Neural progenitor cell (in vitro differentiated cells): Measurements from ENCODE around the gene GPR179. TPM values are rescaled to one million over a fixed set of nuclear protein-coding genes. Genes with fewer than 3 reads are reported as not detected.

Experiments
- DNase-seq: peaks from one replicate; pipeline ENCODE4 v3.0.0-alpha.2; 2016; ENCODE audit warnings: low spot score
- H2AFZ ChIP-seq: fragments of 200-600 bp; sonication (generic); replicated peaks from 2 replicates; pipeline ENCODE4 v1.6.1; 2016; ENCODE audit warnings: antibody characterized with exemption
- H3F3A ChIP-seq: fragments of 200-600 bp; sonication (generic); 2 replicates; pipeline ENCODE4 v1.6.1; 2016; ENCODE audit warnings: antibody characterized with exemption, low read depth
- H3K27ac ChIP-seq: fragments of 200-600 bp; sonication (generic); 2 replicates; pipeline ENCODE4 v1.5.1; 2016; ENCODE audit warnings: mild to moderate bottlenecking
- H3K27me3 ChIP-seq: fragments of 200-600 bp; sonication (generic); 2 replicates; pipeline ENCODE4 v1.6.1; 2016; ENCODE audit warnings: mild to moderate bottlenecking, moderate library complexity
- H3K36me3 ChIP-seq: fragments of 200-600 bp; sonication (generic); 2 replicates; pipeline ENCODE4 v1.5.1; 2016
- H3K4me1 ChIP-seq: fragments of 200-600 bp; sonication (generic); 2 replicates; pipeline ENCODE4 v1.6.1; 2016; ENCODE audit warnings: mixed run types
- H3K4me2 ChIP-seq: fragments of 200-600 bp; sonication (generic); 2 replicates; pipeline ENCODE4 v1.6.1; 2016
- H3K4me3 ChIP-seq: fragments of 200-600 bp; sonication (generic); 2 replicates; pipeline ENCODE4 v1.5.1; 2016
- H3K79me2 ChIP-seq: fragments of 200-600 bp; sonication (generic); 2 replicates; pipeline ENCODE4 v1.6.1; 2016; ENCODE audit warnings: low read depth
- H3K9ac ChIP-seq: fragments of 200-600 bp; sonication (generic); 2 replicates; pipeline ENCODE4 v1.6.1; 2016
- H3K9me3 ChIP-seq: fragments of 200-600 bp; sonication (generic); 2 replicates; pipeline ENCODE4 v1.5.1; 2016; ENCODE audit warnings: low read depth
- H4K20me1 ChIP-seq: fragments of 200-600 bp; sonication (generic); 2 replicates; pipeline ENCODE4 v1.6.1; 2016; ENCODE audit warnings: low read depth
- H3K27ac Mint-ChIP-seq: 3 replicates; pipeline ENCODE4 v1.8.0; 2021; ENCODE audit warnings: mixed read lengths
- H3K27me3 Mint-ChIP-seq: 2 replicates; pipeline ENCODE4 v1.8.0; 2022; ENCODE audit warnings: low read depth, mild to moderate bottlenecking, inconsistent platforms, moderate library complexity, mixed read lengths; ENCODE audit not compliant: insufficient read depth
- H3K36me3 Mint-ChIP-seq: 3 replicates; pipeline ENCODE4 v1.8.0; 2021; ENCODE audit warnings: mixed read lengths
- H3K4me1 Mint-ChIP-seq: 3 replicates; pipeline ENCODE4 v1.8.0; 2021; ENCODE audit warnings: mixed read lengths
- H3K4me3 Mint-ChIP-seq: 3 replicates; pipeline ENCODE4 v1.8.0; 2021; ENCODE audit warnings: mild to moderate bottlenecking, moderate library complexity, mixed read lengths
- H3K9me3 Mint-ChIP-seq: 3 replicates; pipeline ENCODE4 v1.8.0; 2020; ENCODE audit warnings: mixed read lengths
- EZH2 ChIP-seq: fragments of 200-600 bp; sonication (generic); IDR thresholded peaks from 2 replicates; pipeline ENCODE4 v1.6.1; 2017; ENCODE audit warnings: antibody characterized with exemption, mild to moderate bottlenecking, moderate library complexity
- EZH2phosphoT487 ChIP-seq: fragments of 200-600 bp; sonication (generic); IDR thresholded peaks from 2 replicates; pipeline ENCODE4 v1.6.1; 2017; ENCODE audit warnings: antibody characterized with exemption
- total RNA-seq: library from RNA; depleted of rRNA; stranded (reverse); fragments of >200 nt; gene quantifications from 2 replicates; pipeline ENCODE4 v1.2.3, GENCODE V29; 2015; ENCODE audit warnings: low replicate concordance
- TF ChIP-seq, protein P1 (sequence below): fragments of 200-600 bp; sonication (generic); IDR thresholded peaks from 2 replicates; pipeline ENCODE4 v1.5.1; 2017; ENCODE audit warnings: antibody characterized with exemption, mild to moderate bottlenecking

The GPR179 gene
- total RNA-seq, 1 donor from 2014 or later = not detected

GRCh38 chr17:38334480-38335364, 9.0 kb downstream of the GPR179 start:
- no peaks in the 10 kb centered on the region for H3K9me3 ChIP-seq
- peaks cover 8% of the 10 kb centered on the region for H3K27me3 Mint-ChIP-seq
- H3K27ac ChIP-seq = no peak overlapping the region
- H3K27me3 ChIP-seq = no peaks in the 10 kb centered on the region
- peaks cover 6% of the 10 kb centered on the region for H3K4me1 Mint-ChIP-seq
- no peak overlapping the region for H3K27ac Mint-ChIP-seq
- no peaks in the 10 kb centered on the region for H3F3A ChIP-seq
- DNase-seq = no peak
- H3K4me3 ChIP-seq = no peak overlapping the region
- no peak overlapping the region for H3K4me2 ChIP-seq
- TF ChIP-seq, protein P1, sequence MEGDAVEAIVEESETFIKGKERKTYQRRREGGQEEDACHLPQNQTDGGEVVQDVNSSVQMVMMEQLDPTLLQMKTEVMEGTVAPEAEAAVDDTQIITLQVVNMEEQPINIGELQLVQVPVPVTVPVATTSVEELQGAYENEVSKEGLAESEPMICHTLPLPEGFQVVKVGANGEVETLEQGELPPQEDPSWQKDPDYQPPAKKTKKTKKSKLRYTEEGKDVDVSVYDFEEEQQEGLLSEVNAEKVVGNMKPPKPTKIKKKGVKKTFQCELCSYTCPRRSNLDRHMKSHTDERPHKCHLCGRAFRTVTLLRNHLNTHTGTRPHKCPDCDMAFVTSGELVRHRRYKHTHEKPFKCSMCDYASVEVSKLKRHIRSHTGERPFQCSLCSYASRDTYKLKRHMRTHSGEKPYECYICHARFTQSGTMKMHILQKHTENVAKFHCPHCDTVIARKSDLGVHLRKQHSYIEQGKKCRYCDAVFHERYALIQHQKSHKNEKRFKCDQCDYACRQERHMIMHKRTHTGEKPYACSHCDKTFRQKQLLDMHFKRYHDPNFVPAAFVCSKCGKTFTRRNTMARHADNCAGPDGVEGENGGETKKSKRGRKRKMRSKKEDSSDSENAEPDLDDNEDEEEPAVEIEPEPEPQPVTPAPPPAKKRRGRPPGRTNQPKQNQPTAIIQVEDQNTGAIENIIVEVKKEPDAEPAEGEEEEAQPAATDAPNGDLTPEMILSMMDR = no peak
- TF ChIP-seq EZH2 (no peak), EZH2phosphoT487 (no peak)
- H3K4me1 ChIP-seq = peaks cover 5% of the 10 kb centered on the region
- no peak overlapping the region for H3K4me3 Mint-ChIP-seq
- no peaks in the 10 kb centered on the region for H4K20me1 ChIP-seq
- H3K79me2 ChIP-seq = no peaks in the 10 kb centered on the region
- H3K36me3 ChIP-seq = no peaks in the 10 kb centered on the region
- no peak overlapping the region for H2AFZ ChIP-seq
- H3K9ac ChIP-seq = no peak overlapping the region
- no peaks in the 10 kb centered on the region for H3K9me3 Mint-ChIP-seq
- H3K36me3 Mint-ChIP-seq = no peaks in the 10 kb centered on the region

- peak overlapping the region; percentile 93 for H3K27ac Mint-ChIP-seq
- TF ChIP-seq, protein P1 = no peak
- no peak for TF ChIP-seq EZH2phosphoT487
- no peak for TF ChIP-seq EZH2
- Histone ChIP-seq H3K36me3 (no peaks in the 10 kb centered on the region), H4K20me1 (no peaks in the 10 kb centered on the region), H3K9me3 (no peaks in the 10 kb centered on the region), H3K4me2 (no peak overlapping the region), H2AFZ (no peak overlapping the region), H3K79me2 (no peaks in the 10 kb centered on the region), H3K27me3 (no peaks in the 10 kb centered on the region), H3K9ac (no peak overlapping the region), H3K4me1 (peaks cover 6% of the 10 kb centered on the region), H3K27ac (no peak overlapping the region), H3F3A (no peaks in the 10 kb centered on the region), H3K4me3 (no peak overlapping the region)
- DNase-seq = peak; percentile 83
- no peak overlapping the region for H3K4me3 Mint-ChIP-seq
- H3K27me3 Mint-ChIP-seq = peaks cover 8% of the 10 kb centered on the region
- peaks cover 7% of the 10 kb centered on the region for H3K4me1 Mint-ChIP-seq
- no peaks in the 10 kb centered on the region for H3K9me3 Mint-ChIP-seq
- no peaks in the 10 kb centered on the region for H3K36me3 Mint-ChIP-seq
Measured at GRCh38 chr17:38333635-38334295, 10.0 kb downstream of the GPR179 start.

- H3K36me3 Mint-ChIP-seq = no peaks in the 10 kb centered on the region
- H3K9me3 Mint-ChIP-seq = no peaks in the 10 kb centered on the region
- peaks cover 6% of the 10 kb centered on the region for H3K4me1 ChIP-seq
- H2AFZ ChIP-seq = no peak overlapping the region
- no peaks in the 10 kb centered on the region for H3K27me3 ChIP-seq
- H3K27me3 Mint-ChIP-seq = peaks cover 9% of the 10 kb centered on the region
- no peak overlapping the region for H3K4me3 Mint-ChIP-seq
- H3K4me2 ChIP-seq = no peak overlapping the region
- H4K20me1 ChIP-seq = no peaks in the 10 kb centered on the region
- no peak for DNase-seq
- H3K79me2 ChIP-seq = no peaks in the 10 kb centered on the region
- no peak overlapping the region for H3K4me3 ChIP-seq
- no peak overlapping the region for H3K27ac Mint-ChIP-seq
- no peaks in the 10 kb centered on the region for H3F3A ChIP-seq
- H3K9me3 ChIP-seq = no peaks in the 10 kb centered on the region
- peaks cover 7% of the 10 kb centered on the region for H3K4me1 Mint-ChIP-seq
- H3K36me3 ChIP-seq = no peaks in the 10 kb centered on the region
- H3K9ac ChIP-seq = no peak overlapping the region
- no peak overlapping the region for H3K27ac ChIP-seq
- no peak for TF ChIP-seq EZH2phosphoT487
- no peak for TF ChIP-seq EZH2
- TF ChIP-seq, protein P1 = no peak
Measured at GRCh38 chr17:38332735-38333134, 11.0 kb downstream of the GPR179 start.
